ENCODE results near the gene PDCD4.

- TF ChIP-seq, protein P1, sequence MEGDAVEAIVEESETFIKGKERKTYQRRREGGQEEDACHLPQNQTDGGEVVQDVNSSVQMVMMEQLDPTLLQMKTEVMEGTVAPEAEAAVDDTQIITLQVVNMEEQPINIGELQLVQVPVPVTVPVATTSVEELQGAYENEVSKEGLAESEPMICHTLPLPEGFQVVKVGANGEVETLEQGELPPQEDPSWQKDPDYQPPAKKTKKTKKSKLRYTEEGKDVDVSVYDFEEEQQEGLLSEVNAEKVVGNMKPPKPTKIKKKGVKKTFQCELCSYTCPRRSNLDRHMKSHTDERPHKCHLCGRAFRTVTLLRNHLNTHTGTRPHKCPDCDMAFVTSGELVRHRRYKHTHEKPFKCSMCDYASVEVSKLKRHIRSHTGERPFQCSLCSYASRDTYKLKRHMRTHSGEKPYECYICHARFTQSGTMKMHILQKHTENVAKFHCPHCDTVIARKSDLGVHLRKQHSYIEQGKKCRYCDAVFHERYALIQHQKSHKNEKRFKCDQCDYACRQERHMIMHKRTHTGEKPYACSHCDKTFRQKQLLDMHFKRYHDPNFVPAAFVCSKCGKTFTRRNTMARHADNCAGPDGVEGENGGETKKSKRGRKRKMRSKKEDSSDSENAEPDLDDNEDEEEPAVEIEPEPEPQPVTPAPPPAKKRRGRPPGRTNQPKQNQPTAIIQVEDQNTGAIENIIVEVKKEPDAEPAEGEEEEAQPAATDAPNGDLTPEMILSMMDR (IDR thresholded peaks at IDR 0.05; ENCODE audit: insufficient read depth, low read depth, low read length): no peak
- TF ChIP-seq EZH2 (IDR thresholded peaks at IDR 0.05; ENCODE audit: insufficient read depth, low read length): no peak
Measured at GRCh38 chr10:110918269-110918642, 46.5 kb downstream of the PDCD4 start.

Data from astrocyte (in vitro differentiated cells and primary cell).